Kidney epithelial cell (primary cell): ENCODE measurements around the gene SLC6A19. TPM values are rescaled to one million over a fixed set of nuclear protein-coding genes. Genes with fewer than 3 reads are reported as not detected.

Experiments
- DNase-seq: peaks from one replicate; pipeline ENCODE4 v3.0.0-alpha.2; 2010; ENCODE audit warnings: low read depth
- H3K27me3 ChIP-seq: 2 replicates; pipeline ENCODE4 v1.6.0; 2011; ENCODE audit warnings: low read length; ENCODE audit not compliant: control insufficient read depth, insufficient read depth
- H3K36me3 ChIP-seq: 2 replicates; pipeline ENCODE4 v1.5.1; 2011; ENCODE audit warnings: low read length; ENCODE audit not compliant: control insufficient read depth, insufficient read depth
- H3K4me3 ChIP-seq: 2 replicates; pipeline ENCODE4 v1.5.1; 2011; ENCODE audit warnings: low read depth, mild to moderate bottlenecking, control low read depth, low read length
- CTCF ChIP-seq: IDR thresholded peaks from 2 replicates; pipeline ENCODE4 v1.5.1; 2011; ENCODE audit warnings: mild to moderate bottlenecking, moderate library complexity, low read length, control low read depth, inconsistent platforms; ENCODE audit not compliant: insufficient read depth, poor library complexity, severe bottlenecking
- total RNA-seq: library from RNA; depleted of rRNA; stranded (reverse); fragments of >200 nt; gene quantifications from 2 replicates; pipeline ENCODE4 v1.2.3, GENCODE V29; 2015

SLC6A19 gene
- total RNA-seq, 1 donor from 2014 or later: not detected

DNA sequence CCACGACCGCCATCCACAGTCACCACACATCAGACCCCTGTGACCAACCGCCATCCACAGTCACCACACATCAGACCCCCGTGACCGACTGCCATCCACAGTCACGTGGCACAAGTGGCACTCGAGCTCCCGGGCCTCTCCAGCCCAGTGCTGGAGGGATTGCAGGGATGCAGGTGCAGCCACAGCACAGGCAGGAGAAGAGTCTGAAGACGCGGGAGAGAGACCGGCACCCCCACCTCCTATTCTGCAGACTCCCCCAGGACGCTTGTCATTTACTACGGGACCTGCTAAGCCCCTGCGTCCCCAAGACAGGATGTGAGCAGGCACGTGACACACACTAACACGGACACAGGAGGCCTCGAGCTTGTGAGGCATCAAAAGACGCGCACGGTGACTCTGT is 72.3 kb downstream of the SLC6A19 start:
- Histone ChIP-seq H3K36me3 (no peaks in the 10 kb centered on the region), H3K4me3 (no peak overlapping the region), H3K27me3 (no peaks in the 10 kb centered on the region)
- no peak for DNase-seq
- no peak for TF ChIP-seq CTCF

- H3K27me3 ChIP-seq: no peaks in the 10 kb centered on the region
- H3K4me3 ChIP-seq: no peak overlapping the region
- H3K36me3 ChIP-seq: no peaks in the 10 kb centered on the region
- no peak for DNase-seq
- no peak for TF ChIP-seq CTCF
These were observed 73.1 kb downstream of the SLC6A19 start for GRCh38 chr5:1274471-1274870.

Other genes with a start within 250 kb of the SLC6A19 start
- gene NKD2, start 192.8 kb upstream of the SLC6A19 start, total RNA-seq: 1.0 and 1.7 TPM in 2 replicates
- 50.3 and 63.3 TPM in 2 replicates for gene SLC12A7, start 89.5 kb upstream of the SLC6A19 start, total RNA-seq
- not detected in 2 replicates for gene SLC6A18, start 23.8 kb downstream of the SLC6A19 start, total RNA-seq
- 0.21 TPM in 1 of 2 replicates, not detected in the other for gene TERT, start 93.5 kb downstream of the SLC6A19 start, total RNA-seq
- 159 and 182 TPM in 2 replicates for gene CLPTM1L, start 143.5 kb downstream of the SLC6A19 start, total RNA-seq
- not detected in 2 replicates for gene SLC6A3, start 243.8 kb downstream of the SLC6A19 start, total RNA-seq